Testis (tissue), 3 donors: ENCODE data around the gene BMP7. TPM values are rescaled to one million over a fixed set of nuclear protein-coding genes. Genes with fewer than 3 reads are reported as not detected.
A peak's percentile ranks its signal among the peaks of the same experiment; 100 is the strongest.

Experiments used
- DNase-seq: peaks from one replicate; pipeline ENCODE4 v3.0.0-alpha.2; 2019
- H3K27ac ChIP-seq, 2 donors: fragments of 200-600 bp; sonication (generic); one replicate each; pipeline ENCODE4 v1.5.1; 2019
- H3K27me3 ChIP-seq: fragments of 200-600 bp; sonication (generic); one replicate; pipeline ENCODE4 v1.5.1; 2019
- H3K36me3 ChIP-seq: fragments of 200-600 bp; sonication (generic); one replicate; pipeline ENCODE4 v1.5.1; 2017; ENCODE audit warnings: low read depth; ENCODE audit errors: missing control alignments
- H3K4me1 ChIP-seq: fragments of 200-600 bp; sonication (generic); one replicate; pipeline ENCODE4 v1.5.1; 2019
- H3K4me3 ChIP-seq, 2 donors: fragments of 200-600 bp; sonication (generic); one replicate each; pipeline ENCODE4 v1.5.1; 2017 to 2019
- H3K9me3 ChIP-seq: fragments of 200-600 bp; sonication (generic); one replicate; pipeline ENCODE4 v1.5.1; 2017
- POLR2A ChIP-seq: fragments of 450-650 bp; IDR thresholded peaks from one replicate; pipeline ENCODE4 v1.6.1; 2017; ENCODE audit warnings: antibody characterized with exemption, mild to moderate bottlenecking, moderate library complexity
- WGBS, 2 donors: methylation state at CpG; one replicate each; pipeline ENCODE4 v1.1.5; 2018; 5-methylcytosine and 5-hydroxymethylcytosine counted together
- intact Hi-C: fragments of 100-400 bp; cut with DNase I; formaldehyde crosslinking; loops from one replicate; pipeline ENCODE4 v1.15.1; 2023; ENCODE audit warnings: low total_unique reads
- polyA plus RNA-seq: library from polyadenylated mRNA; stranded (reverse); fragments of 350-450 nt; fragmentation: Illumina TruSeq; extraction: RNeasy Lipid Tissue Mini Kit (QIAGEN cat#74804); gene quantifications from one replicate; pipeline ENCODE4 v1.2.3, GENCODE V29; 2014; ENCODE audit warnings: low read depth, low replicate concordance; ENCODE audit not compliant: insufficient read depth
- total RNA-seq, 2 donors: library from RNA; depleted of rRNA; stranded (reverse); fragments of >200 nt; gene quantifications; one replicate each; pipeline ENCODE4 v1.2.3, GENCODE V29; 2016
- TF ChIP-seq, protein P1 (sequence below), 3 experiments: fragments of 450-650 bp in 2 of 3; fragments of 200-600 bp in 1 of 3; sonication (generic) in 1 of 3; IDR thresholded peaks; one replicate each; pipeline ENCODE4 v1.5.1; 2016 to 2019; ENCODE audit warnings: antibody characterized with exemption in 3 of 3, mild to moderate bottlenecking in 2 of 3, moderate library complexity in 1 of 3

BMP7 gene
- total and polyA plus RNA-seq, 3 donors from 2014 or later = 2.4 to 7.1 (median 3.3) TPM

DNA sequence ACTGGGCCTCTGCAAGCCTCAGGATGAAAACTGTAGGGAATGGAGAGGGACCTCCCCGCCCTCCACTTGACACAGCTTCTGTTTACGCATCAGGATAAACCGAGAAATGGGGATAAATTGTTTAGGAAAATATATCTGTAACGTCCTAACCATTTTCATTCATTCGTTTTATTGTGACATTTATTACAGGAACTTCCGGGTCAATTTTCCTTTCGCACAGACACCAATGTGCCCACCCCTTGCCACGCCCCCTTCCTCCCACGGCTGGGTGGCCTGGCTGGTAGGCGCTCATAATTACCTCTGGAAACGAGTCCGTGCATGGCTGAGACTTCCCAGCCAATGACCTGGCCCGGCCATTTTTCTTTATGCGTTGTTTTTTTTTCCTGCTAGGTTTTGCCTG, 96.1 kb downstream of the BMP7 start:
- no peak for TF ChIP-seq POLR2A
- TF ChIP-seq, protein P1, sequence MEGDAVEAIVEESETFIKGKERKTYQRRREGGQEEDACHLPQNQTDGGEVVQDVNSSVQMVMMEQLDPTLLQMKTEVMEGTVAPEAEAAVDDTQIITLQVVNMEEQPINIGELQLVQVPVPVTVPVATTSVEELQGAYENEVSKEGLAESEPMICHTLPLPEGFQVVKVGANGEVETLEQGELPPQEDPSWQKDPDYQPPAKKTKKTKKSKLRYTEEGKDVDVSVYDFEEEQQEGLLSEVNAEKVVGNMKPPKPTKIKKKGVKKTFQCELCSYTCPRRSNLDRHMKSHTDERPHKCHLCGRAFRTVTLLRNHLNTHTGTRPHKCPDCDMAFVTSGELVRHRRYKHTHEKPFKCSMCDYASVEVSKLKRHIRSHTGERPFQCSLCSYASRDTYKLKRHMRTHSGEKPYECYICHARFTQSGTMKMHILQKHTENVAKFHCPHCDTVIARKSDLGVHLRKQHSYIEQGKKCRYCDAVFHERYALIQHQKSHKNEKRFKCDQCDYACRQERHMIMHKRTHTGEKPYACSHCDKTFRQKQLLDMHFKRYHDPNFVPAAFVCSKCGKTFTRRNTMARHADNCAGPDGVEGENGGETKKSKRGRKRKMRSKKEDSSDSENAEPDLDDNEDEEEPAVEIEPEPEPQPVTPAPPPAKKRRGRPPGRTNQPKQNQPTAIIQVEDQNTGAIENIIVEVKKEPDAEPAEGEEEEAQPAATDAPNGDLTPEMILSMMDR (IDR thresholded peaks at IDR 0.05) = no peak
- DNase-seq = no peak
- Histone ChIP-seq H3K4me3 (no peak overlapping the region), H3K27me3 (no peaks in the 10 kb centered on the region), H3K27ac (no peak overlapping the region), H3K36me3 (no peaks in the 10 kb centered on the region), H3K9me3 (no peaks in the 10 kb centered on the region), H3K4me1 (no peaks in the 10 kb centered on the region)
- intact Hi-C loops = no loop called here
- WGBS, 2 donors = 66 to 72% methylated on average over 14 of the region's 14 CpGs

DNA sequence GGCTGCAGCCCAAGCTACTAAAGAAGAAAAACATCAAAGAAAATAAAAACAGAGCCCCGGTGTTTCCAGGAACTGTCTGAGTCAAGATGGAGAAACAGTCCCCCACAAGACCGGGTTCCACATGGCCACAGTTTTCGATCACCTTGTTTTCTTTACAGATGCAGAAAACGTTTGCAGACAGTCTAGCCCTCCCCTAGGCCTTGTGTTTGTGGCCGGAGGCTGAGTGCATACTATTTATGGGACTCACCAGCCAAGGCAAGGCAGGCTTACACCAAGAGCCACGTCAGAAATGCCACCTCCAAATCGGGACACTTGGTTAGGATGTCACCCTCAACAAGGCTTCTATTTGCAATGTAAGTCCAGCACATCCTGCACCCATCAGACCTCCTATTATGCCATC, 97.3 kb downstream of the BMP7 start:
- intact Hi-C loops = no loop called here
- no peak for TF ChIP-seq POLR2A
- TF ChIP-seq, protein P1 (IDR thresholded peaks at IDR 0.05) = no peak
- no peak overlapping the region for H3K27ac ChIP-seq
- H3K9me3 ChIP-seq = no peaks in the 10 kb centered on the region
- no peaks in the 10 kb centered on the region for H3K36me3 ChIP-seq
- no peak for DNase-seq
- no peaks in the 10 kb centered on the region for H3K4me1 ChIP-seq
- 70 to 80% methylated on average over 7 of the region's 7 CpGs for WGBS, 2 donors
- H3K27me3 ChIP-seq = no peaks in the 10 kb centered on the region
- no peak overlapping the region for H3K4me3 ChIP-seq

DNA sequence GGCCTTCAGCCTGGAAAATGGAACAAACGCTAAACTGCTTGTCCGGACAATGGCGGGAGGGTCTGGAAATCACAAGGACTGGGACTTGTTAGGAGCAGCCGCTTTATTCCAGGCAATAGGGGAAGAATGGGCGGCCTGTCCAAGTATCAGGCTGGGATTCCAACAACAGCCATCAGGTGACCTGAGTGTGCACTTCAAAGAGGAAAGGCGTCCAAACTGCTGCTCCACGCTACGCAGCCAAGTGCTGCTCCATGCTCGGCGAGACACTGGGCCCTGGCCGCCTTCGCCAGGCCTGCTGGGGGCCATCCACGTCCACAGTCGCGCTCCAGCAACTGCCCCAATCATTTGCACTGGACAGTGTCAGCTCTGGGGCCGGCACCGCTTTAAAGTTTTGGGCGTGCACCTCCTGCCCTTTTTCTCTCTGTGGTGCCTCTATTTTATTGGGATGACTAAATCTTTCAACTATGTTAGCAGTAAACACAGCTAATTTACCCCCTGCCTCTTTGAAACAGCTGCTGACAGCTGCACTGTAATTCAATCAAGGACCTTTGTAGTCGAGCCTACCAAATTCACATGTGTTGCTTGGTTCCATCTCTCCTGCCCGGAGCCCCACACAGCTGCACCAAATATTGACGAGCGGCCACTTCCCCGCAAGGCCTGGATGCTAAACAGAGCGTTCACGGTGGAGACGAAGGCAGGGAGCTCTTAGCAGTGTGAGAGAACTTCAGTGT, 98.3 kb downstream of the BMP7 start:
- H3K4me1 ChIP-seq = no peaks in the 10 kb centered on the region
- no peaks in the 10 kb centered on the region for H3K36me3 ChIP-seq
- H3K9me3 ChIP-seq = no peaks in the 10 kb centered on the region
- intact Hi-C loops = no loop called here
- peak; percentile 26 for DNase-seq
- TF ChIP-seq, protein P1 (IDR thresholded peaks at IDR 0.05) = no peak
- TF ChIP-seq POLR2A = no peak
- WGBS, 2 donors = 50 to 52% methylated on average over 26 of the region's 26 CpGs
- no peak overlapping the region for H3K4me3 ChIP-seq
- no peaks in the 10 kb centered on the region for H3K27me3 ChIP-seq
- H3K27ac ChIP-seq = no peak overlapping the region

DNA sequence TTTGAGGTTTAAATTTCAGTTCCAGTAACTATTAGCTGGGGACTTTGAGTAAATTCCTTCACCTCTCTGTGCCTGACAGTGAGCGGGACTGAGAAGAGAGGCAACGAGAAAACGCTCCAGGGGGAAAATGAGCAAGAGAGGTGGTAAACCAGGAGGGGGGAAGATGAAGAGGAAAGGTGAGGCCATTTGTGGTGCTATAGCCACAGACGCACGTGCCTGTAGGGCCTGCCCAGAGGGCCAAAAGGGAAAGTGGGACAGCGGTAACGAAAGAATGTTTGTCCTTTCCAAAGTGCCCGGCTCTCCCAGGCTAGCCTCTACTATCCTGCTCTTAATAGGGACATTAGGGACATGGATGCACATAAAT, 99.2 kb downstream of the BMP7 start:
- Histone ChIP-seq H3K9me3 (no peaks in the 10 kb centered on the region), H3K4me3 (no peak overlapping the region), H3K27ac (no peak overlapping the region), H3K4me1 (no peaks in the 10 kb centered on the region), H3K36me3 (no peaks in the 10 kb centered on the region), H3K27me3 (no peaks in the 10 kb centered on the region)
- 85 to 87% methylated on average over 8 of the region's 8 CpGs for WGBS, 2 donors
- TF ChIP-seq, protein P1 (IDR thresholded peaks at IDR 0.05) = no peak
- no peak for TF ChIP-seq POLR2A
- no peak for DNase-seq
- intact Hi-C loops = no loop called here
